Measurements from ENCODE around the gene HRAS.
"Not testable (repeated sequence)": the region's sequence is repeated elsewhere in the genome, so short reads cannot be mapped to it uniquely, and the experiment has no call there.

The HRAS gene

DNA sequence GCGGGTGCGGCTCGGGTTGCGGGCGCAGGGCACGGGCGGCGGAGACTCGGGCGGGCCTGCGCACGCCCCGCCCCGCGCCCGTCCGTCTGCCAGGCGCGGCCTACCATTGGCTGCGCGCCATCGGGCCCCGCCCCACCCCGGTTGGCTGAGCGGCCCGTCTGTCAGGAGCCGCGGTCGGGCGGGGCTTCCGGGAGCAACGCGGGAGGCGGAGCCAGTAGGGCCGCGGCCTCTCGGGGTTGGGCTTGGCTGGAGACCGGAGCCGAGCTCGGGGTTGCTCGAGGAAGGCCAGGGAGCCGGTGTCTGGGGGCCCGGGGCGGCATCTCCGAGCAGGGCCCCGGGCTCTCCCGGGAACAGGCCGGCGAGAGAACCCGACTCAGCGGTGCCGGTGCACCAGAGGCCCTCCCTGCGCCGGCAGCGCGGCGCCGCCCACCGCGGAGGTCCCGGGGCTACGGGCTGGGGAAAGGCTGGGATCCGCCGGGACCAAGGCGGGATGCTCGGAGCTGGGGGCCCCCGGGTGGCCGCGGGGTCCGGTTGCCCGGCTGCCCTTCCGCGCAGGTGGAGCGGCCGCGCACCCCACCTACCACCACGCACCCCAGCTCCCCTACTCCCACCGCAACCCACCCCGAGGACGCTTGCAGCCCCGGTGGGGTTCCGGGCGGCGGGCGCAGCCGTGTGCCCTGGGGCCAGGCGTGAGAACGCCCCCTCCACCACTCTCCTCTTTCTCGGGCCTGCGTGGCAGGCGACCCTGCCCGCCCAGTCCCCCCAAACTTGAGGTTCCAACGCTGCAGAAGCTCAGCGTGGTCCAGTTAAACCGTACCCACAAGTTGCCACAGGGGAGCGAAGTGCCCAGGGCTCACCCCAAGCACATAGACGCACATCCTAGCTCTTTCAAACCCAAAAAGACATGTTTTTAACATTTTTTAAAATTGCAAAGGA, at the start of gene HRAS:
Gene HRAS (minus strand): TSS at position 58 of the 936 bp plus-strand sequence.
- peak; percentile 37 to 70 for DNase-seq

GRCh38 chr11:584287-584686, 48.9 kb upstream of the HRAS start:
- DNase-seq = no peak

DNA sequence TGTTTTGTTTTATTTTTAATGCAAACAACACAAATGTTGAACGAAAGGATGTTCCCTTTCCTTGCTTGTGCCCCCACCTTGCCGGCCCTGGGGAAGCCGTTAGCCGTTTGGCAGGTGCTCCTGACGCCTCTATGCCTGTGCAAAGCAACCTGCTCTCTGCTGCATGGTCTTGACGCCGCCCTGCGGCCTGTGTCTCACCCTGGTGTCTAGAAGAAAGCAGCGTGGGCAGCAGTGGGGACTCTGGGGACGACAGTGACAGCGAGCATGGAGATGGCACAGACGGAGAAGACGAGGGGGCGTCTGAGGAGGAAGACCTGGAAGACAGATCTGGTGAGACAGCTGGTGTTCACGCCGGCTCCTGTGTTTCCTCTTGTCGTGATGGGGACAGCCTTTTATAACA, 46.4 kb upstream of the HRAS start:
- no peak for DNase-seq

DNA sequence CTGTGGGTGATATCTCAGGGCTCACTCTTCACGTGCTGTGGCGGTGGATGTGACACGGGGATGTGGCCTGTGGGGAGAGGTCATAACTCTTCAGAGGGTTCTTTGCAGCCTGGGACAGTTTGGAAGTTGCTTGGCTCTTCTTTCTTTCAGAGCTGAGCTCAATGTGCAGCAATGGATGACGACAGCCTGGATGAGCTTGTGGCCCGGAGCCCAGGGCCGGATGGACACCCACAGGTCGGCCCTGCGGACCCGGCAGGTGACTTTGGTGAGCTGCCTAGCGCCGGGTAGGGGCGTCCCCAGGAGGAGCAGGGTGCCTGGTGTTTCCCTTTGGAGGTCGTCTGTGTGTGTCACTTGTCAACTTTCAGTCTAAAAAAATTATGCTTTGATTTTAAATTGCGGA, 46.0 kb upstream of the HRAS start:
- DNase-seq = no peak

- no peak for DNase-seq
Measured at GRCh38 chr11:579830-580601, 44.6 kb upstream of the HRAS start.

- DNase-seq = no peak
Measured at GRCh38 chr11:578276-579035, 43.1 kb upstream of the HRAS start.

DNA sequence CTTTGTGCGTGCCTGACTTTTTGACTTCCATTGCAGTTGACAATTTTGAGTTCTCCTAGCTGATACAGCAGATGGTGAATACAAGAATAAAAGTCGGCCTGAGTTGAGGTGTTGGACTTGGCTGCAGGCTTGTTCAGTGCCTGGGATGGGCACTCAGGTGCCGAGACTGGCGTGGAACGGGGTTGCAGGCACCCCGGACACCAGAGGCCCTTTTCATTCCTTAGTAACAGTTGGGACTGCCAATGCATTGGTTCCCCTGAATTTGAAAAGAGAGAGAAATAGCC, 42.2 kb upstream of the HRAS start:
- no peak for DNase-seq

- DNase-seq = no peak
Measured at GRCh38 chr11:576811-577610, 41.6 kb upstream of the HRAS start.

- DNase-seq = peak; percentile 61 to 65
Measured at GRCh38 chr11:575996-576768, 40.8 kb upstream of the HRAS start, which contains the start of gene PHRF1. TSS of gene PHRF1 (plus strand) at chr11:576470. CDS start at chr11:581513, 5,043 bp downstream.

DNA sequence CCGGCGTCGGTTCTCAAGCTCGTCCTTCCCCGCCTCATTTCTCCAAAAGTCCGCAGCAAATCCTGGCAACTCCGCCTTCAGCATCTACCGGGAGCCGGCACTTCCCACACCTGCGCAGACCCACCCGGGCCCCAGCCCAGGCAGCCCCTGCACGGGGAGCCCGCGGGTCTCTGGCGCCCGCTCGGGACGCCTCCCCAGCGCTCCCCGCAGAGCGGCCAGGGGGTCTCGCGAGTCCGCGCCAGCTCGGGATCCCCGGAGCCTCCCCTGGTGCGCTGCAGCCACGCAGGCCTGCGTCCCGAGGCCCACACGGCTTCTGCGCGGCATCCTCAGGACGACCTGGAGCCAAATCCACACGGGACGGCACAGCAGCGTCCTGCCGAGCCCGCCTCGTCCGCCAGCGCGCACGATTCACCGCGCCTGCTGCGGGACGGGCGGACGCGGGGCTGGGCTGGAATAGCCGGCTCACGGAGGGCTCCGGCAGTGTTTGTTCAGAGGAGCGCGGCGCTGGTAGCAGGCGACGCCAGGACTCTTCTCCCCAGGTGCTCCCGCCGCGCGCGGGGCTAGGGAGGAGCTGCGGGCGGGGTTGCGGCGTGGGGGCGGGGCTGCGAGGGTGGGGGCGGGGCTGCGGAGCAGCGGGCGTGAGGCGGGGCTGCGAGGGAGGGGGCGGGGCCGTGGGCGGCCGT, 40.1 kb upstream of the HRAS start:
- DNase-seq = peak; percentile 42 to 43

GRCh38 chr11:574632-575312, 39.4 kb upstream of the HRAS start:
- DNase-seq = no peak

DNA sequence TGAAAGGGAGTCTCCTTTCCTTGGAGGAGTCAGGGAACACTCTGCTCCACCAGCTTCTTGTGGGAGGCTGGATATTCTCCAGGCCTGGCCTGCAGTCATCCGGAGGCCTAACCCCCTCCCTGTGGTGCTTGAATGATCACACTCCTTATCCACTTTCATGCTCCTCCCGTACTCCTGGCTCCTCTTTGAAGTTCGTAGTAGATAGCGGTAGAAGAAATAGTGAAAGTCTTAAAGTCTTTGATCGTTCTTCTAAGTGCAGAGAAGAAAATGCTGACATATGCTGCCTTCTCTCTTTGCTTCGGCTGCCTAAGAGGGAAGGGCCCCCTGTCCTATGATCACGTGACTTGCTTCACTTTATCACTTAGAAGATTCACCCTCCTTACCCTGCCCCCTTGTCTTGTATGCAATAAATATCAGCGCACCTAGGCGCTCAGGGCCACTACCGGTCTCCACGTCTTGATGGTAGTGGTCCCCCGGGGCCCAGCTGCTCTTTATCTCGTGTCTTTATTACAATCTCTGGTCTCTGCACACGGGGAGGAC, 38.7 kb upstream of the HRAS start:
- DNase-seq = not testable (repeated sequence)

- no peak for DNase-seq
Measured at GRCh38 chr11:573146-573759, 37.9 kb upstream of the HRAS start.

GRCh38 chr11:571802-572185, 36.4 kb upstream of the HRAS start:
- DNase-seq = no peak

DNA sequence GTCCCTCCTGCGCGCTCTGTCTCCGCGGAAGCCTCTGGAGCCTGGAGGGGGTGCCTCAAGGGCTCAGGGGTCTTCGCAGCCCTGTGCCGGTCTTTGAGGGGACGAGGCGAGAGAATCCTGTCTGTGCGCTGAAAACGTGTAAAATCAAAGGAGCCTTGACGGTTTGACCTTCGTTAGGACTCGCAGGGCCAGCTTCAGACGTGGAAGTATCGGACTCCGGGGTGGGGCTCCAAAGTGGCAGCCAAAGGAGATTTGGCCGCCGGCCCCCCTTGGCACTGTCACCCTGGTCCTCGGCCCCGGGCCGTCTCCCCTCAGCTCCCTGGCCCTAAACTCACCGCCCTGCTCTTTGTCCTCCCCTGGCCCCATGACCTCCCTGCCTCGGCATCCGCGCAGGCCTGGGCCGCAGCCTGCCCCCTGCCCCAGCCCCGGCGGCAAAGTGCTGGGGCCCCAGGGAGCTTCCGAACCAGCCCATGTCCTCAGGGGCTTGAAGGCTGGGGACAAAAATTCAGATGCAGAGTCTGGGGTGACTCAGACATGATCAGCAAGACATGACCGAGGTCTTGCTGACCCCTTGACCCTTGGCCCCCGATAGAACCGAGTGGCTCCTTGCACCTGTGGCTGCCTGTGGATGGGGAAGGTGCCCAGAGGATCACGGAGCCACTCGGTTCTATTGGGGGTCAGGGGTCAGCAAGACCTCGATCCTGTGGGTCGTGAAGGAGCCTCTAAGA, 33.9 kb upstream of the HRAS start:
- no peak for DNase-seq

DNA sequence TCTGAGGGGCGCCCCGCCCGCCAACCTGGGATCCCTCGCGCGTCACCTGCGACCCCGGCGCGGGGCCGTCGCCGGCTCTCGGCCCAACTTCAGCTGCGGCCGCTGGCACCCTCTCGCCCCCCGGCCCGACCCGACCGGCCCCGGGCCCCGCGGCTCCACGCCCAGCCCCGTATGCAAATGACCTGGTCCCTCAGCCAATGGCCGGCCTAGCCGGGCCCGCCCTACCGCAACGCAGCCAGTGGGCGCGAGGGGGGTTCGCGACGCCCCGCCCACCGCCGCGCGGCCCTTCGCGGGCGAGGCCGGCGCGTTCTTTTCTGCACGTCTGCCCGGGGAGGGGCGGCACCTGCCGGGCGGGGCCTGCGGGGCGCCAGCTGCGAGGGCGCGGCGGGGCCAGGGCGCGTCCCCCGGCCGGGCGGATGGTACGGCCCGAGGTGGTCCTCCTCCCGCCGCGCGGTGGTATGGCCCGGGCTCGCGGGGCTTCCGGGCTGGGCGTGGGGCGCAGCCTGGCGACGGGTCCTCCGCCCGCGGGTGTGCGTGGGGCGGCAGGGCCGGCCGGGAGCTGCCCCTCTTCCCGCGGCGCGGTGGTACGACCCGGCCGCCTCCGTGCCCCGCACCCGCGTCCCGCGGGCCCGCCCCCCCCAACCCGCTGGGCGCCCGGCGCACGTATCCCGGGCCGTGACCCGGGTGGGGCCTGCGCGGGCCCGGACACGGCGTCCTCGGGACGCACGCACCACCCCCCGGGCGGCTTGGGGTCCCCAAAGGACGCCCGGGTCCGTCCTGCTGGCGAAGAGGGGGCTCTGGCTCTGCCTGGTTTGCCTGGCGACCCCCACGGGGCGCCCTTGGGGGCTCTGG, 33.2 kb upstream of the HRAS start:
- DNase-seq = peak; percentile 67 to 81

DNA sequence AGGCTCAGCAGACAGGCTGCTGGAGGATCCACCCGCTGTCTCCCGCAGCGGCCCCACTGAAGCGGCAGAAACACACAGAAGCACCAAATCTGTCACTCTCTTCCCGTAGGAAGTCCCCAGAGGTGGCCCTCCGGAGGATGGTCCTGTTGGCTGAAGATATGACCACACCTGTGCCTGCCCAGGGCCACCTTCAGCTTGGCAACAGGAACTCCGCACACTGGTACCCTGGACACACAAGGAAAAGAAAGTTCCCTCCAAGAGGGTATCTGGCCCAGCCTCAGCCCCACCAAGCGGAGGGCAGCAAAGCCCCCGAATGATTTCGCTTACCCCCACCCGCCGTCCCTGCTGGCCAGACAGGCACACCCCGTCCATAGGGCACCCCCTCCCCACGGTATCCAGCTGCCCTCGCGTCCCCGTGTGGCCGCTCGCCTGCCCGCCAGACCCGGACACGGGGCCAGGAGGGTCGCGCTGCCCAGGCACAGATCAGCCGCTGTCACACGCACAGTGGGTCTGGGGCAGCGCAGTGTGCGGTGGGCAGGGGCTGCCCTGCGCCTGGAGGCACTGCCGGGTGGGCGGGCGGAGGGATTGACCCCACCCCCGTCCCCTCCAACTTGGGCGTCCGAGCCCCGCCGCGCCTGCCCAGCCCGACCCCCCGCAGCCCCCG, 32.4 kb upstream of the HRAS start:
- DNase-seq = no peak

Data from SHP77 (cell line).